ENCODE measurements around the gene FZR1. TPM values are rescaled to one million over a fixed set of nuclear protein-coding genes. Genes with fewer than 3 reads are reported as not detected.
"Not testable (repeated sequence)": the region's sequence is repeated elsewhere in the genome, so short reads cannot be mapped to it uniquely, and the experiment has no call there.

Gene FZR1
- total RNA-seq, 1 experiment from 2014 or later = 53.4 TPM

DNA sequence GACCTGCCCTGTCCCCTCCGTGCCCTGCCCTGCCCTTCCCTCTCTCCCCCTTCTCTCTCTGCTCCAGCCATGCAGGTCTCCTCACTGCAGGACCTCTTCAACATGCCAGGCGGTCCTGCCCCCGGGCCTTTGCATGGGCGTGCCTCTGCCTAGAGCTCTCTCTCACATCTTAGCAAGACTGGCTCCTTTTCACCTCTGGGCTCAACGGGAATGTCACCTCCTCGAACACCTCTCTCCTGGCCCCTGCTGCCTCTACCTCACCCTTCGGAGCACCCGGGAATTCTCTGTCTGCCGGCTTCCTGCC is 45.6 kb downstream of the FZR1 start:
- Histone ChIP-seq H3K27ac (no peak overlapping the region), H3K9me3 (replicated peaks) (no peaks in the 10 kb centered on the region), H3K36me3 (peaks cover 76% of the 10 kb centered on the region), H3K4me1 (replicated peaks) (peaks cover 35% of the 10 kb centered on the region), H3K27me3 (replicated peaks) (no peaks in the 10 kb centered on the region), H3K4me3 (no peak overlapping the region)
- no peak for DNase-seq (ENCODE audit: low read depth in 1 of 2, low spot score in 2 of 2)

DNA sequence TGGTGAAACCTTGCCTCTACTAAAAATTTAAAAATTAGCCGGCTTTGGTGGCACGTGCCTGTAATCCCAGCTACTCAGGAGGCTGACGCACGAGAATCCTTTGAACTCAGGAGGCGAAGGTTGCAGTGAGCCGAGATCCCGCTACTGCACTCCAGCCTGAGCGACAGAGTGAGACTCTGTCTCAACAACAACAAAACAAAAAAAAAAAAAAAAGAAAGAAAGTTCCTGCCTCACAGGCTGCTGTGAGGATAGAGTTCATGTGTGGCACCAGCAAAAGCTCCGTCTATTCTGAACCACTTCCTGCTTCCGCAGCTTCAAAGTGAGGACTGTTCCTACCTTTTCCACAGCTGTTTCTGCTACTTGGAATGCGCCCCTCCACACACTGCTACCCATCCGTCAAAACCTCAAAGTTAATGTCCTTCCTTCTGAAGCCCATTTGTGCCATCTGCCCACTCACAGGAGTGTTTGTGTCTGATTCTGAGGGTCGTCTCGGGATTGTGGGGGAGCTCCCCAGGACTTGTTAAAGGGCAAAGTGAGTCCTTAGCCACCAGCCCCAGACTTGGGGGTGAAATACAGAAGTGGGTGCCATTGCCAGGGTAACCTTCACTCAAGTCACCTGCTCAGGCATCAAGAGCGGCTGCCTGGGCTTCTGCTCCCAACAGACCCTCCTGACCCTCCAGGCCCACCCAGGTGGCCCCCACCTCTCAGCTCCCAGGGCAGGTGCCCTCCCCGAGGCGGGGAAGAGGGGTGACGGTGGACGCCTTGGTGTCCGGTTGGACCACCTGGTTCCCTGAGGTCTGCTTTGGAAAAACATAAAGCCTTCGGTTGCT is 48.4 kb downstream of the FZR1 start:
- H3K9me3 ChIP-seq (replicated peaks) = peaks cover 4% of the 10 kb centered on the region
- no peak overlapping the region for H3K27ac ChIP-seq
- DNase-seq (ENCODE audit: low read depth in 1 of 2, low spot score in 2 of 2) = no peak
- H3K4me3 ChIP-seq = no peak overlapping the region
- peaks cover 47% of the 10 kb centered on the region for H3K4me1 ChIP-seq (replicated peaks)
- H3K27me3 ChIP-seq (replicated peaks) = no peaks in the 10 kb centered on the region
- H3K36me3 ChIP-seq = peaks cover 57% of the 10 kb centered on the region

DNA sequence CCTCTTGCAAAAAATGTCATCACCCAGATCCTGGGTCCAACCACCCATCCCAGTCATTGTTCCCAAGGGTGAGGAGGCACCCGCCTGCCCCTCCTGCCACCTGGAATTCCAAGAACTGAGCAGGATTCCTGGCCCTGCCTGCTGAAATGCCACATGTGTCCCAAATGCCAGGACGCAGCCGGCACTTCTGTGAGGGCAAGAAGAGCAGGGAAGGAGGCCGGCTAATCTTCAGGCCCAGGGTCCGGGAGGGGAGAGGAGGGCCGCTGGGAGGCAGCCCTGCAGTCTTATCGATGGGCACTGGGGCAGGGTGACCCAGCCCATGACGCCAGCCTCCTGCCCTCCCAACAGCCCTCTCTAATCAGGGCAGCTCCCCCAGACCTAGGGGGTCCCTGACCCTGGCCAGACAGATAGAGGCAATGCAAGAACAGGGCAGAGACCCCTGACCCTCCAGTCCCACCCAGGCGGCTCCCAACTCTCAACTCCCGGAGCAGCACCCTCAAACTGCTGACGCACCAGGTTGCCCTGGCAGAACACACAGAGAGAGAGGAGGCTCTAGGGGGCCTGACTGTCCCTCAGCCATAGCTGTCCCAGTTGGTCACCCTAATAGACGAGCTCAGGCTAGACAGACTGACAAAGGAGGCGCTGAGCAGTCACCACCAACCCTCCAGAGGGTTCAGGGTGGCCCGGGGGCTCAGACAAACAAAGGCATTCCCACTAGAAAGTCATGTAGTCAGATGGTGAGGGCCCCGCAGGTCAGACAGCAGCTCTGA is 49.7 kb downstream of the FZR1 start:
- Histone ChIP-seq H3K27ac (no peak overlapping the region), H3K36me3 (peaks cover 46% of the 10 kb centered on the region), H3K9me3 (replicated peaks) (peaks cover 4% of the 10 kb centered on the region), H3K4me1 (replicated peaks) (peaks cover 47% of the 10 kb centered on the region), H3K27me3 (replicated peaks) (no peaks in the 10 kb centered on the region), H3K4me3 (peak overlapping the region; percentile 98)
- peak in 1 of 2 experiments; percentile 45 for DNase-seq (ENCODE audit: low read depth in 1 of 2, low spot score in 2 of 2)

DNA sequence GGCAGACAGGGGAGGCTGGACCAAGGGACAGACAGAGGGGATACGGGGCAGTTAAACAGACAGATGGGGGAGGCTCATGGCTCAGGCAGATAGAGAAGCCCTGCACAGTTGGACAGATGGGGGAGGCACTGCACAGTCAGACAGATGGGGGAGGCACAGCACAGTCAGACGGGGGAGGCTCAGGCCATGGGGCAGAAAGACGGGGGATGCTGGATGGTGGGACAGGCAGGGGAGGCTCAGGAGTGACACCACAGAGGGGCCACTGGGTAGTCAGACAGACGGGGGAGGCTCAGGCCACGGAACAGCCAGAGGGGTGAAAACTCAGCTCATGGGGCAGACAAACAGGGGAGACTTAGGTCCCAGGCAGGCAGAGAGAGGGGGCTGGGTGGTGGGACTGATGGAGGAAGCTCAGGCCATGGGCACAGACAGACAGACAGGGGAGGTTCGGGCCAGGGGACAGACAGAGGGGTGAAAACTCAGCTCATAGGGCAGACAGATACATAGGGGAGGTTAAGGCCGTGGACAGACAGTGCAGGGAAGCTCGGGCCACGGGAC is 50.4 kb downstream of the FZR1 start:
- DNase-seq (ENCODE audit: low read depth in 1 of 2, low spot score in 2 of 2) = peak in 1 of 2 experiments; percentile 43
- peak overlapping the region; percentile 98 for H3K4me3 ChIP-seq
- H3K9me3 ChIP-seq (replicated peaks) = peaks cover 4% of the 10 kb centered on the region
- peak overlapping the region; percentile 13; the same call in 1 of the 2 replicates for H3K27ac ChIP-seq
- peaks cover 40% of the 10 kb centered on the region for H3K36me3 ChIP-seq
- H3K4me1 ChIP-seq (replicated peaks) = peaks cover 47% of the 10 kb centered on the region
- H3K27me3 ChIP-seq (replicated peaks) = no peaks in the 10 kb centered on the region

DNA sequence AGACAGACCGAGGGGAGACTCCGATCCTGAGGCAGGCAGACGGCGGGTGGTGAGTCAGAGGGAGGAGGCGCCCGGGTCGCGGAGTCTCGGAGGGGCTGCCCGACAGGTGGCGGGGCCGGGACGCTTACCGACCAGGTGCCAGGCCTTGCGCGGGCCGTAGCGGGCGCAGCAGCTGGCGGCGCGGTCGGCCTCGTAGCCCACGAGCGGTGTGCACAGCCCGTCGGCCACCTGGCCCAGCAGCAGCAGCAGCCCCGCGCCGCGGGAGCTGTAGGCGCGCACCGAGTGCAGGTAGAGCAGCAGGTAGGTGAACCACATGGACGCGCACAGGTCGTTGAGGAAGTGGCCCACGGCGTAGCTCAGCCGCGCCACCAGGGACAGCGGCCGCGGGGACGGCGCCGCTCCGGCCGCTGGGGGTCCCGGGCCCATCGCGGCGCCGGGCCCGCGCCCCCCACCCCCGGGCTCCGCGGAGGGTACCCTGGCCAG is 50.9 kb downstream of the FZR1 start:
- H3K9me3 ChIP-seq (replicated peaks) = peaks cover 4% of the 10 kb centered on the region
- H3K27me3 ChIP-seq (replicated peaks) = no peaks in the 10 kb centered on the region
- H3K27ac ChIP-seq = peak overlapping the region; percentile 13; the same call in 1 of the 2 replicates
- H3K4me3 ChIP-seq = peak overlapping the region; percentile 98
- DNase-seq (ENCODE audit: low read depth in 1 of 2, low spot score in 2 of 2) = peak; percentile 45 to 65
- H3K4me1 ChIP-seq (replicated peaks) = peaks cover 52% of the 10 kb centered on the region
- H3K36me3 ChIP-seq = peaks cover 37% of the 10 kb centered on the region

DNA sequence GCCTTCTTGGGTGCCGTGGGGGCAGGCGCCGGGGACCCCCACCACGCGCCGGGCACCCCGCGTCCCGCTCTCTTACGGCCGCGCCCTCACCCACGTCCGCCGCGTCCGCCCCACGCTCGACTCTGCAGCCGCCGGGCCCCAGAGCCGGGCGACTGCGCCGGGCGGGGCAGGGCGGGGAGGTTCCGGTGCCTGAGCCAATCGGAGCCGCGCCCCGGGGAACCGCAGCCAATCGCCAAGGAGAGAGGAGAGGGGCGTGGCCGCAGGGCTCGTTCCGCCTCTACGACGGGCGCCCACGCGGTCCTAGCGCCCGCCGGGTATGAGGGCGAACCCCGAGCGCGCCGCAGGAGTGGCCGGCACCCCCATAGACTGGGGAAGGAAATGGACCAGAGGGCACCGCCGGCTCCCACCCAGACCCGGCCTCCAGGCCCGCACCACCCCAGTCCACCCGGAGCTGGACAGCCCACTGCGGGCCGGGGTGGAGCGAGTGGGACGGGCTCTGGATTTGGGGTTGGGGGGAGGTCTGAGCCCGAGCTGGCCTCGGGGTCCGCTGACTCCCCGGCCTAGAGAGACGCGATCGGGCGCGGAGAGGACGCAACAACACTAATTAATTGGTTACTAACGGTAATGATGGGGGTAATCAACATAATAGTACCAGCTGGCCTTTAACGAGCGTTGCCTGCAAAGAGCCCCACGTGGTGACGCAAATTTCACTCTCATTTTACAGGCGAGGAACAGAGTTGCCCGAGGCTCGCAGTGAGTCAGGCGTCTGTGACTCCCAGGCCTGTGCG is 51.5 kb downstream of the FZR1 start, which contains the start of gene MFSD12:
MFSD12 (minus strand) TSS at position 126 of the 788 bp plus-strand sequence. CDS start 183 bp downstream, outside the sequence.
- H3K4me3 ChIP-seq = peak within 1 kb of the TSS; percentile 98
- H3K9me3 ChIP-seq (replicated peaks) = peaks cover 4% of the 10 kb centered on the region
- H3K27ac ChIP-seq = peak within 1 kb of the TSS; percentile 61
- H3K27me3 ChIP-seq (replicated peaks) = no peaks in the 10 kb centered on the region
- H3K36me3 ChIP-seq = peaks cover 35% of the 10 kb centered on the region
- DNase-seq (ENCODE audit: low read depth in 1 of 2, low spot score in 2 of 2) = peak; percentile 95
- H3K4me1 ChIP-seq (replicated peaks) = peaks cover 56% of the 10 kb centered on the region

DNA sequence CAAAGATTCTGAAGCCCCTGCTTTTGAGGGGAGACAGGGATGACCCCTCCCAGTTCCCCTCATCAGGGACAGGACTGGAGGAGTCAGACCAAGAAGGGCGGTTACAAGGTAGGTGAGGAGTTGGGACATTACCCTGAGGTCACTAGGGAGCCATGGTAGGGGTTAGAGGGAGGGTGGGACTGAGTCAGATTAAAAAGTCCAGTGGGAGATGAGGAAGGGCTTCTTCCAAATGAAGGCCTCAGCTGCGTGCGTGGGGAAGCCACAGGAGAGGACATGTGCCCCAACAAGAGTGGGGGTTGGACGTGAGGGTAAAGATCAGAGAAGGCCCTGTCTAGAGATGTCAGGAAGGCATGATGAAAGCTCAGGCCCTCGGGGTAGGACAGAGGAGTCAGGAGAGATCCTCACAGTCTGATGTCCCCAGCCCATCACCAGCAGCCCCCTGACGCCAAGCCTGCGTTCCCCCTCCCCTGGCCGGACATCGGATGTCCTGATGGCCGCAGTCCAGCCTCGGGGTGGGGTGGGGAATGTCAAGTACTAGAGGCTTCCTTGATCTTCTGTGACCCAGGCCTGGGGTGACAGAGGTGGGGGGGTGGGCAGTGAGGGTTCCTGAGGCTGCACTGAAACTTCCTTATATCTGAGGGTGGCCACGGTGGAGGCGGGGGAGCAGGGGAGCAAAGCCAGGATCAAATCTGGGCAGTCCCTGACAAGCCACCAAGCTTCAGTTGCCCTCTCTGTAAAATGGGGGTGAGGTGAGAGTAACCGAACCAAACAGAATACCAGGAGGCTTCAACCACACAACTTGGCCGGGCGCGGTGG is 57.8 kb downstream of the FZR1 start:
- Histone ChIP-seq H3K27me3 (replicated peaks) (no peaks in the 10 kb centered on the region), H3K4me1 (replicated peaks) (peaks cover 46% of the 10 kb centered on the region), H3K9me3 (replicated peaks) (peaks cover 3% of the 10 kb centered on the region; the same call in 1 of the 2 replicates), H3K4me3 (no peak overlapping the region), H3K36me3 (no peaks in the 10 kb centered on the region), H3K27ac (peak overlapping the region; percentile 100)
- no peak for DNase-seq (ENCODE audit: low read depth in 1 of 2, low spot score in 2 of 2)

DNA sequence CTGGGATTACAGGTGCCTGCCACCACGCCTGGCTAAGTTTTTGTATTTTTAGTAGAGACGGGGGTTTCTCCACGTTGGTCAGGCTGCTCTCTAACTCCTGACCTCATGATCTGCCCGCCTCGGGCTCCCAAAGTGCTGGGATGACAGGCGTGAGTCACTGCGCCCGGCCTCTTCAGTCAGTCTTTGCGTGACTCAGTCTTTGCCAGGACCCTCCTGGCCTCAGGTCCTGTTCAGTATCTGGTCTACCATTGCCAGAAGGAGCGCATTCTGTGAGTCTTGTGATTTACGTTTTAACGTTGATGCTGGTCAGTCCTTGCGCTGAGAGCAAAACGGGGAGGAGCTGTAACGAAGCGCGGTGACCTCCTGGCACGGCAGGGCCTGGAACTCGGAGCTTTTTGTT is 59.0 kb downstream of the FZR1 start:
- no peaks in the 10 kb centered on the region for H3K36me3 ChIP-seq
- peaks cover 3% of the 10 kb centered on the region; the same call in 1 of the 2 replicates for H3K9me3 ChIP-seq (replicated peaks)
- DNase-seq (ENCODE audit: low read depth in 1 of 2, low spot score in 2 of 2) = peak; percentile 49 to 86
- peaks cover 46% of the 10 kb centered on the region for H3K4me1 ChIP-seq (replicated peaks)
- H3K27ac ChIP-seq = peak overlapping the region; percentile 58
- no peaks in the 10 kb centered on the region for H3K27me3 ChIP-seq (replicated peaks)
- no peak overlapping the region for H3K4me3 ChIP-seq

DNA sequence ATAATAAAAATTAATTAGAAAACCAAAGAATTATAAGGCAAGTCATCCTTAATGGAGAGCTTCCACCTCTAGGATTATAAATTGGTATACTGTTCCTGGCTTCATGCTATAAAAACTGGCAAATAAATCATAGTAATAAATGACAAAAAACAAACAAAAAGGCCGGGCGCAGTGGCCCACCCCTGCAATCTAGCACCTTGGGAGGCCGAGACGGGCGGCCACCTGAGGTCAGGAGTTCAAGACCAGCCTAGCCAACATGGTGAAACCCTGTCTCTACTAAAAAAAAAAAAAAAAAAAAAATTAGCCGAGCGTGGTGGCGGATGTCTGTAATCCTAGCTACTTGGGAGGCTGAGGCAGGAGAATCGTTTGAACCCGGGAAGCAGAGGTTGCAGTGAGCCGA is 63.9 kb downstream of the FZR1 start:
- H3K9me3 ChIP-seq (replicated peaks); H3K27me3 ChIP-seq (replicated peaks); H3K4me3 ChIP-seq; DNase-seq (ENCODE audit: low read depth in 1 of 2, low spot score in 2 of 2); H3K27ac ChIP-seq: not testable (repeated sequence)
- H3K36me3 ChIP-seq = peaks cover 22% of the 10 kb centered on the region
- H3K4me1 ChIP-seq (replicated peaks) = peaks cover 19% of the 10 kb centered on the region

DNA sequence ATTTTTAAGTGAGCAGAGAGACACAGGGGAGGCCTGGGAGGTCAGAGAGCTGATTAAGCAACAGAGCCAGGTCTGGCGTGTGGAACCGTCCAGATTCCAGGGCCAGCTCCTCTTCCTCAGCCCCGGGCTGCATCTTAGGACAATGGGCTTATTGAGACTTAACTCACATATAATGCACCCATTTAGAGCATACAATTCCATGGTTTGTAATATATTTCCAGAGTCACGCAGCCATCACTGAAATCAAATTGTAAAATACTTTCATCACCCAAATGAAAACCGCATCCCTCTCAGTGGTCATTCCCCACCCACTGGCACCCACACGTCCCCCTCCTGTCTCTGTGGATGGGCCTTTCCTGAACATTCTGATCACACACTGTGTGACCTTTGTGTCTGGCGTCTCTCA is 64.5 kb downstream of the FZR1 start:
- Histone ChIP-seq H3K27me3 (replicated peaks) (no peaks in the 10 kb centered on the region), H3K4me1 (replicated peaks) (peaks cover 14% of the 10 kb centered on the region), H3K4me3 (no peak overlapping the region), H3K9me3 (replicated peaks) (no peaks in the 10 kb centered on the region), H3K36me3 (peaks cover 28% of the 10 kb centered on the region), H3K27ac (no peak overlapping the region)
- no peak for DNase-seq (ENCODE audit: low read depth in 1 of 2, low spot score in 2 of 2)

DNA sequence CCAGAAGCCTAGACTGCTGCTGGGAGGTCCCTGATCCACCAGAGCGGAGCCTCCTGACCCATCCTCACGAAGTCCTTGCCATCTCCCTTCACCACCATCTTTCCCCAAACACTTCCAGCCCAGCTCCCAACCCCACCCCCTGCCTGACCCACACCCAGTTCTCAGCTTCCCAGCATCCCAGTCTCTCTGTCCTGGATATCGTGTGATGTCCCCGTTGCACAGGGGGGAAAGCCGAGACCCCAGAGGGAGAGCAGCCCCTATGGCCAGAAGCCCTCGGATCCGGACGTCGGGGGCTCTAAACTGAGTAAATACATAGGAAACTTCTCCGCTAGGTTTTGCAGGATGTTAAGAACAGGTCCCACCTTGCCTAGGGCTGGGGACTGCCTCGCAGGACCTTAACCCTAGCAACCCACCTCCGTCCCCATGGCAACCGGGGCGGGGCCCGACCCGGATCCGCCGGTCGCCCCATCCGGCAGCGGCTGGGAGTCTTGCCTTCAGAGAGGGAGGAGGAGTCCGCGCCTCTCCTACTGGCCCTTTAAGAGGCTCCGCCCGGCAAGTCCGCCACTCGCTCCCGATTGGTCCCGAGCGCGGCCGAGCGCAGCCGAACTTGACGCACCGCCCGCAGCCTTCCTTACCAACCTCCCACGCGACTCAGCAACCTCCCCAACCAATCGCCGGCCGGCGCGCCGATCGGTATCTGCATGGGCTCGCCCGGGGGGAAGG is 66.2 kb downstream of the FZR1 start:
- peak overlapping the region; percentile 24; the same call in 1 of the 2 replicates for H3K27ac ChIP-seq
- peak; percentile 99 to 100 for DNase-seq (ENCODE audit: low read depth in 1 of 2, low spot score in 2 of 2)
- H3K9me3 ChIP-seq (replicated peaks) = no peaks in the 10 kb centered on the region
- H3K36me3 ChIP-seq = peaks cover 39% of the 10 kb centered on the region
- peaks cover 9% of the 10 kb centered on the region for H3K4me1 ChIP-seq (replicated peaks)
- H3K27me3 ChIP-seq (replicated peaks) = no peaks in the 10 kb centered on the region
- peak overlapping the region; percentile 92 for H3K4me3 ChIP-seq

DNA sequence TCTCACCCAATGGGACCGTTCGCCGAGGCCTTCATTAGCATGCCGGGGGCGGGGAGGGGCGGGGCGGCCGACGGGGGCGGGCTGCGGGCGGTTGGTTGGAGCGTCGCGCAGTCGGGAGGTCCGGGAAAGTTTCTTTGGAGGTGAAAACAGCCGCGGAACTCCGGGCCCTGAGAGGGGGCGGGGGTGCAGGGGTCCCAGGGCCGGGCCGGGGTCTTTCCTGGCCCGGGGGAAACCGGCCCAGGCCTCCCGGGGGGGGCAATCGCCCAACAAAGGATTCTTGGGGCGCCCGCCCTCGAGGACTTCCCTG is 66.7 kb downstream of the FZR1 start, which contains the start of gene HMG20B:
HMG20B (plus strand) TSS at position 90 of the 307 bp plus-strand sequence. CDS start 366 bp downstream, outside the sequence.
- no peak for DNase-seq (ENCODE audit: low read depth in 1 of 2, low spot score in 2 of 2)
- H3K4me1 ChIP-seq (replicated peaks) = peaks cover 9% of the 10 kb centered on the region
- H3K27me3 ChIP-seq (replicated peaks) = no peaks in the 10 kb centered on the region
- H3K4me3 ChIP-seq = peak within 1 kb of the TSS; percentile 92
- H3K36me3 ChIP-seq = peaks cover 41% of the 10 kb centered on the region
- H3K9me3 ChIP-seq (replicated peaks) = no peaks in the 10 kb centered on the region
- peak within 1 kb of the TSS; percentile 87 for H3K27ac ChIP-seq

Data from SJSA1 (cell line).